ENCODE data around the gene ZNF654.
"Not testable (repeated sequence)": the region's sequence is repeated elsewhere in the genome, so short reads cannot be mapped to it uniquely, and the experiment has no call there.

ZNF654 gene

GRCh38 chr3:88075072-88075471, 16.0 kb downstream of the ZNF654 start:
- DNase-seq = no peak

- no peak for DNase-seq
These were observed 16.4 kb downstream of the ZNF654 start for GRCh38 chr3:88075497-88075896.

- DNase-seq = no peak
These were observed 17.7 kb downstream of the ZNF654 start for GRCh38 chr3:88076712-88077111.

GRCh38 chr3:88078932-88079331, 19.9 kb downstream of the ZNF654 start:
- DNase-seq = no peak

- DNase-seq = no peak
These were observed 23.8 kb downstream of the ZNF654 start for GRCh38 chr3:88082854-88083253.

GRCh38 chr3:88084097-88084501, 25.0 kb downstream of the ZNF654 start:
- no peak for DNase-seq

GRCh38 chr3:88090681-88091080, 31.6 kb downstream of the ZNF654 start:
- DNase-seq = no peak

GRCh38 chr3:88092270-88092669, 33.2 kb downstream of the ZNF654 start:
- DNase-seq = no peak

GRCh38 chr3:88093266-88093665, 34.2 kb downstream of the ZNF654 start:
- DNase-seq = no peak

- DNase-seq = no peak
These were observed 42.1 kb downstream of the ZNF654 start for GRCh38 chr3:88101142-88101541.

- no peak for DNase-seq
These were observed 46.3 kb downstream of the ZNF654 start for GRCh38 chr3:88105325-88105724.

- no peak for DNase-seq
These were observed 53.2 kb downstream of the ZNF654 start for GRCh38 chr3:88112289-88112688.

- DNase-seq = peak; percentile 41 to 64
These were observed 54.5 kb downstream of the ZNF654 start for GRCh38 chr3:88113311-88114162.

- DNase-seq = no peak
These were observed 56.0 kb downstream of the ZNF654 start for GRCh38 chr3:88114878-88115549.

GRCh38 chr3:88117683-88118082, 58.6 kb downstream of the ZNF654 start:
- no peak for DNase-seq

- not testable (repeated sequence) for DNase-seq
These were observed 59.5 kb downstream of the ZNF654 start for GRCh38 chr3:88118603-88119002.

- no peak for DNase-seq
These were observed 64.5 kb downstream of the ZNF654 start for GRCh38 chr3:88123526-88123925.

GRCh38 chr3:88131695-88132094, 72.6 kb downstream of the ZNF654 start:
- no peak for DNase-seq

GRCh38 chr3:88132894-88133293, 73.8 kb downstream of the ZNF654 start:
- DNase-seq = no peak

GRCh38 chr3:88133711-88134263, 74.7 kb downstream of the ZNF654 start:
- no peak for DNase-seq

- no peak for DNase-seq
These were observed 78.8 kb downstream of the ZNF654 start for GRCh38 chr3:88137836-88138235.

- DNase-seq = no peak
These were observed 82.5 kb downstream of the ZNF654 start for GRCh38 chr3:88141458-88142083.

GRCh38 chr3:88142094-88142624, 83.1 kb downstream of the ZNF654 start:
- DNase-seq = no peak
